Gastroesophageal sphincter (tissue), 4 donors: ENCODE results near the gene PYGO1. TPM values are rescaled to one million over a fixed set of nuclear protein-coding genes. Genes with fewer than 3 reads are reported as not detected.
A peak's percentile ranks its signal among the peaks of the same experiment; 100 is the strongest.

Experiments
- ATAC-seq: fragments of 150-250 bp; one replicate; pipeline ENCODE4 v1.9.1; 2016; ENCODE audit warnings: mild to moderate bottlenecking, moderate library complexity
- H3K27ac ChIP-seq, 4 donors: fragments of 200-600 bp; sonication (generic) in 3 of 4; 1 replicate in 3 of 4; 2 replicates in 1 of 4; pipeline ENCODE4 v1.5.1; 2016 to 2019
- H3K27me3 ChIP-seq: fragments of 200-600 bp; sonication (generic); one replicate; pipeline ENCODE4 v1.5.1; 2019
- H3K36me3 ChIP-seq, 2 donors: fragments of 200-600 bp; sonication (generic); one replicate each; pipeline ENCODE4 v1.5.1; 2019; ENCODE audit warnings: control low read depth in 1 of 2
- H3K4me1 ChIP-seq, 3 donors: fragments of 200-600 bp; sonication (generic); 1 replicate in 2 of 3; 2 replicates in 1 of 3; pipeline ENCODE4 v1.5.1; 2016 to 2019; ENCODE audit warnings: control low read depth in 2 of 3
- H3K4me3 ChIP-seq, 2 donors: fragments of 200-600 bp; sonication (generic); one replicate each; pipeline ENCODE4 v1.5.1; 2019; ENCODE audit warnings: mild to moderate bottlenecking in 1 of 2, moderate library complexity in 1 of 2
- H3K9me3 ChIP-seq, 3 donors: fragments of 200-600 bp; sonication (generic); one replicate each; pipeline ENCODE4 v1.5.1; 2017 to 2019; ENCODE audit warnings: control low read depth in 2 of 3
- CTCF ChIP-seq, 4 experiments: fragments of 200-600 bp in 2 of 4; fragments of 450-650 bp in 2 of 4; sonication (generic) in 1 of 4; IDR thresholded peaks; one replicate each; pipeline ENCODE4 v1.5.1; 2017 to 2019; ENCODE audit warnings: antibody characterized with exemption in 4 of 4, mild to moderate bottlenecking in 2 of 4, moderate library complexity in 2 of 4
- EP300 ChIP-seq: sonication (generic); formaldehyde crosslinking; IDR thresholded peaks from one replicate; pipeline ENCODE4 v1.6.1; 2017; ENCODE audit warnings: antibody characterized with exemption, mild to moderate bottlenecking
- POLR2A ChIP-seq, 2 donors: fragments of 450-650 bp; IDR thresholded peaks; one replicate each; pipeline ENCODE4 v1.6.1; 2017; ENCODE audit warnings: antibody characterized with exemption in 2 of 2, mild to moderate bottlenecking in 2 of 2, moderate library complexity in 1 of 2
- POLR2AphosphoS5 ChIP-seq: sonication (generic); formaldehyde crosslinking; IDR thresholded peaks from one replicate; pipeline ENCODE4 v1.6.1; 2017; ENCODE audit warnings: antibody characterized with exemption
- WGBS, 2 donors: methylation state at CpG; one replicate each; pipeline ENCODE4 v1.1.5; 2018; ENCODE audit warnings: low coverage in 1 of 2; 5-methylcytosine and 5-hydroxymethylcytosine counted together
- total RNA-seq, 4 donors: library from RNA; depleted of rRNA; stranded (reverse); fragments of >200 nt; gene quantifications; one replicate each; pipeline ENCODE4 v1.1.0, GENCODE V29; 2016

PYGO1 gene
- total RNA-seq, result 10 to 100 TPM; 17.3 to 22.2 (median 20.9) TPM

- peak; percentile 30 to 33 for TF ChIP-seq POLR2A (IDR thresholded peaks at IDR 0.05)
- peak; percentile 26 for TF ChIP-seq POLR2AphosphoS5
- TF ChIP-seq EP300, result no peak
- ATAC-seq, result peak; percentile 86
- no CpG with 5 or more reads among the region's 107 CpGs for WGBS, 2 donors
Measured at GRCh38 chr15:55588070-55588814, at the start of gene PYGO1. PYGO1 (minus strand) TSS chr15:55588345; CDS start chr15:55587883, 462 bp downstream.

GRCh38 chr15:55637086-55637485 is 48.9 kb upstream of the PYGO1 start:
- no peak for ATAC-seq
- Histone ChIP-seq H3K9me3 (no peaks in the 10 kb centered on the region), H3K4me1 (no peaks in the 10 kb centered on the region), H3K27ac (no peak overlapping the region), H3K27me3 (no peaks in the 10 kb centered on the region), H3K36me3 (peaks cover 0 to 24% of the 10 kb centered on the region in 2 donors), H3K4me3 (no peak overlapping the region)
- 86 to 93% methylated on average over 3 of the region's 3 CpGs for WGBS, 2 donors
- no peak for TF ChIP-seq POLR2AphosphoS5
- no peak for TF ChIP-seq CTCF (IDR thresholded peaks at IDR 0.05)
- no peak for TF ChIP-seq POLR2A (IDR thresholded peaks at IDR 0.05)
- no peak for TF ChIP-seq EP300

More at GRCh38 chr15:55588070-55588814, at the start of gene PYGO1:
- Histone ChIP-seq H3K27me3 (no peaks in the 10 kb centered on the region), H3K4me1 (peaks cover 0 to 35% (median 3%) of the 10 kb centered on the region in 3 donors), H3K36me3 (no peaks in the 10 kb centered on the region), H3K27ac (peak within 1 kb of the TSS; percentile 82 to 96 (median 92)), H3K9me3 (no peaks in the 10 kb centered on the region), H3K4me3 (peak within 1 kb of the TSS; percentile 59 to 92)

DNA sequence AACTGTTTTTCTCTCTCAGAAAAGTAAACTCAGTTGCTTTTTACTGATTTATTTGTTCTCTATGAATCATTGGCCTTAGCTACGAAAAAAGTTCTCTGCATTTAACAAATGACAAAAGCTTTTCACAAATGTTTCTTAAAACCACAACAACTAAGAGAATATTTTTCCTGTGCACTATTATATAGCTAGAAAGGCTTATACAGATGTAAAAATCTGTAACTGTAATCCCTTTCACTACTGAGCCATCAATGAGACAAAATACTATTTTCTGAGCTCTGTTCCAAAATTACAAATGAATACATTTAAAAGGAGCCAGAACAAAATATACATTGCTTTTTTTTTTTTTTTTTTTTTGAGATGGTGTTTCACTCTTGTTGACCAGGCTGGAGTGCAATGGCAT is 45.6 kb upstream of the PYGO1 start:
- no peak for ATAC-seq
- WGBS, 2 donors, result 86 to 100% methylated on average over 1 of the region's 1 CpG
- Histone ChIP-seq H3K9me3 (no peaks in the 10 kb centered on the region), H3K27me3 (no peaks in the 10 kb centered on the region), H3K36me3 (peaks cover 0 to 8% of the 10 kb centered on the region in 2 donors), H3K4me3 (no peak overlapping the region), H3K27ac (no peak overlapping the region), H3K4me1 (no peaks in the 10 kb centered on the region)
- TF ChIP-seq POLR2AphosphoS5 (no peak), POLR2A (IDR thresholded peaks at IDR 0.05) (no peak), EP300 (no peak)

GRCh38 chr15:55632434-55632833 is 44.3 kb upstream of the PYGO1 start:
- no peak overlapping the region for H3K4me3 ChIP-seq
- no peaks in the 10 kb centered on the region for H3K4me1 ChIP-seq
- TF ChIP-seq EP300 (no peak), POLR2A (IDR thresholded peaks at IDR 0.05) (no peak), POLR2AphosphoS5 (no peak), CTCF (IDR thresholded peaks at IDR 0.05) (no peak)
- no peak overlapping the region for H3K27ac ChIP-seq
- no peaks in the 10 kb centered on the region for H3K9me3 ChIP-seq
- H3K27me3 ChIP-seq, result no peaks in the 10 kb centered on the region
- no peak for ATAC-seq
- WGBS, 2 donors, result 89 to 97% methylated on average over 2 of the region's 2 CpGs
- H3K36me3 ChIP-seq, result no peaks in the 10 kb centered on the region

DNA sequence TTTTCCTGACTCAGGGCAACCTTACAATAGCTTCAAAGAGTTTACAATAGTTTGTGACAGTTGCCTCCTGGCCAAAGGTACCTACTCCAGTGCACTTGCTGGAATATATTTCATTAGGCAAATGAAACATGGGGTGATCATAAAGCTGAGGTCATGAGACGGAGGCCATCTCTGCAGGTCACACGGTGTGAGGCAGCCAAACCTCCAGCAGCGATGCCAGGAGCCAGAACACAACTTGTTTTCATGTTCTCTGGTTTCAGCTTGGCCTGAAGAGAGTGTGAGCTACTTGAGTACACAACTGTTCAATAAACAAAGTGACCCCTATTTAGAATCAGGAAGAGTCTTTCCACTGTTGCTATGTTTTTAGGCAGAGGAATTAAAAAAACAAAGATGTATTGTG is 42.7 kb upstream of the PYGO1 start:
- H3K9me3 ChIP-seq, result no peaks in the 10 kb centered on the region
- WGBS, 2 donors, result 92 to 96% methylated on average over 2 to 3 of the region's 3 CpGs
- ATAC-seq, result no peak

More for the DNA sequence above, 42.7 kb upstream of the PYGO1 start:
- TF ChIP-seq EP300 (no peak), CTCF (IDR thresholded peaks at IDR 0.05) (no peak), POLR2A (IDR thresholded peaks at IDR 0.05) (no peak), POLR2AphosphoS5 (no peak)
- Histone ChIP-seq H3K4me3 (no peak overlapping the region), H3K27ac (no peak overlapping the region), H3K27me3 (no peaks in the 10 kb centered on the region), H3K36me3 (no peaks in the 10 kb centered on the region), H3K4me1 (no peaks in the 10 kb centered on the region)
